ENCODE data around the gene GPR17. TPM values are rescaled to one million over a fixed set of nuclear protein-coding genes. Genes with fewer than 3 reads are reported as not detected.

The GPR17 gene
- total and polyA plus RNA-seq, 2 donors (not counting 1 experiment from before 2014, with no cell fraction given): 0.06 TPM; not detected in 1

GRCh38 chr2:127658146-127658545, 12.2 kb downstream of the GPR17 start:
- DNase-seq: no peak
- H3K4me1 ChIP-seq (ENCODE audit: control insufficient read depth in 2 of 2, insufficient read depth in 2 of 2, low read length in 2 of 2): peaks cover 0 to 11% of the 10 kb centered on the region in 2 donors
- no peak overlapping the region for H3K27ac Mint-ChIP-seq
- ChIA-PET POLR2A (no interaction called here), CTCF (interaction anchor here (1.4 kb wide), 1 partner anchor 8 kb away, joined by 3 read pairs; no protein-coding TSS in a partner anchor)
- H3K9me3 ChIP-seq (ENCODE audit: control extremely low read depth in 1 of 3, control insufficient read depth in 2 of 3, insufficient read depth in 1 of 3, low read length in 2 of 3): peaks cover 0 to 15% (median 0%) of the 10 kb centered on the region in 3 donors
- TF ChIP-seq CTCF (IDR thresholded peaks at IDR 0.05): no peak
- TF ChIP-seq EZH2 (IDR thresholded peaks at IDR 0.05; ENCODE audit: borderline replicate concordance, insufficient read depth, low read depth, low read length, poor library complexity, severe bottlenecking): no peak
- no peak overlapping the region for H3K4me3 Mint-ChIP-seq
- no peak for ATAC-seq (ENCODE audit: low read depth)
- H3K36me3 ChIP-seq (replicated peaks in 1 of 2; ENCODE audit: control extremely low read depth in 1 of 2, control insufficient read depth in 1 of 2, extremely low read depth in 1 of 2, insufficient read depth in 2 of 2, low read length in 1 of 2): no peaks in the 10 kb centered on the region
- no peak overlapping the region for H3K4me3 ChIP-seq (ENCODE audit: control extremely low read depth in 1 of 5, extremely low read depth in 1 of 5, insufficient read depth in 1 of 5, low read depth in 2 of 5, low read length in 4 of 5)
- H3K9me3 Mint-ChIP-seq (ENCODE audit: insufficient read depth): no peaks in the 10 kb centered on the region
- peaks cover 10% of the 10 kb centered on the region for H3K4me1 Mint-ChIP-seq
- H4K20me1 ChIP-seq (ENCODE audit: control insufficient read depth, insufficient read depth, low read length, poor library complexity, severe bottlenecking): no peaks in the 10 kb centered on the region
- H3K9ac ChIP-seq (ENCODE audit: low read length): no peak overlapping the region
- no peak overlapping the region for H3K4me2 ChIP-seq (replicated peaks; ENCODE audit: low read depth, low read length, poor library complexity, severe bottlenecking)
- peaks cover 18% of the 10 kb centered on the region for H3K27me3 Mint-ChIP-seq
- 100% methylated on average over 2 of the region's 6 CpGs for WGBS (ENCODE audit: insufficient coverage)
- H3K79me2 ChIP-seq (ENCODE audit: control insufficient read depth, insufficient read depth, low read length): no peaks in the 10 kb centered on the region
- intact Hi-C loops (cut with micrococcal nuclease): no loop called here
- H3K27ac ChIP-seq (ENCODE audit: low read length in 2 of 2): no peak overlapping the region
- H2AFZ ChIP-seq (ENCODE audit: insufficient read depth, low read depth, low read length, poor library complexity, severe bottlenecking): no peak overlapping the region
- peaks cover 0 to 12% (median 6%) of the 10 kb centered on the region in 4 experiments for H3K27me3 ChIP-seq (replicated peaks in 1 of 4; ENCODE audit: control extremely low read depth in 1 of 4, control insufficient read depth in 3 of 4, insufficient read depth in 4 of 4, low read length in 3 of 4)

GRCh38 chr2:127658641-127659407, 12.9 kb downstream of the GPR17 start:
- ChIA-PET POLR2A (no interaction called here), CTCF (interaction anchor here (1.4 kb wide), 1 partner anchor 9 kb away, joined by 3 read pairs; no protein-coding TSS in a partner anchor)
- H3K79me2 ChIP-seq (ENCODE audit: control insufficient read depth, insufficient read depth, low read length): no peaks in the 10 kb centered on the region
- ATAC-seq (ENCODE audit: low read depth): no peak
- H3K27ac ChIP-seq (ENCODE audit: low read length in 2 of 2): no peak overlapping the region
- H3K9me3 ChIP-seq (ENCODE audit: control extremely low read depth in 1 of 3, control insufficient read depth in 2 of 3, insufficient read depth in 1 of 3, low read length in 2 of 3): peaks cover 0 to 15% (median 0%) of the 10 kb centered on the region in 3 donors
- no peaks in the 10 kb centered on the region for H3K9me3 Mint-ChIP-seq (ENCODE audit: insufficient read depth)
- H3K4me3 Mint-ChIP-seq: no peak overlapping the region
- H3K9ac ChIP-seq (ENCODE audit: low read length): no peak overlapping the region
- H3K27me3 Mint-ChIP-seq: peaks cover 25% of the 10 kb centered on the region
- H2AFZ ChIP-seq (ENCODE audit: insufficient read depth, low read depth, low read length, poor library complexity, severe bottlenecking): no peak overlapping the region
- H3K4me3 ChIP-seq (ENCODE audit: control extremely low read depth in 1 of 5, extremely low read depth in 1 of 5, insufficient read depth in 1 of 5, low read depth in 2 of 5, low read length in 4 of 5): no peak overlapping the region
- H4K20me1 ChIP-seq (ENCODE audit: control insufficient read depth, insufficient read depth, low read length, poor library complexity, severe bottlenecking): no peaks in the 10 kb centered on the region
- no peak overlapping the region for H3K4me2 ChIP-seq (replicated peaks; ENCODE audit: low read depth, low read length, poor library complexity, severe bottlenecking)
- peaks cover 0 to 19% (median 9%) of the 10 kb centered on the region in 4 experiments for H3K27me3 ChIP-seq (replicated peaks in 1 of 4; ENCODE audit: control extremely low read depth in 1 of 4, control insufficient read depth in 3 of 4, insufficient read depth in 4 of 4, low read length in 3 of 4)
- no peak overlapping the region for H3K27ac Mint-ChIP-seq
- H3K4me1 Mint-ChIP-seq: peaks cover 9% of the 10 kb centered on the region
- H3K36me3 ChIP-seq (replicated peaks in 1 of 2; ENCODE audit: control extremely low read depth in 1 of 2, control insufficient read depth in 1 of 2, extremely low read depth in 1 of 2, insufficient read depth in 2 of 2, low read length in 1 of 2): no peaks in the 10 kb centered on the region
- 96% methylated on average over 19 of the region's 20 CpGs for WGBS (ENCODE audit: insufficient coverage)
- TF ChIP-seq EZH2 (IDR thresholded peaks at IDR 0.05; ENCODE audit: borderline replicate concordance, insufficient read depth, low read depth, low read length, poor library complexity, severe bottlenecking): no peak
- no peak for TF ChIP-seq CTCF (IDR thresholded peaks at IDR 0.05)
- intact Hi-C loops (cut with micrococcal nuclease): no loop called here
- no peak for DNase-seq
- peaks cover 0 to 7% of the 10 kb centered on the region in 2 donors for H3K4me1 ChIP-seq (ENCODE audit: control insufficient read depth in 2 of 2, insufficient read depth in 2 of 2, low read length in 2 of 2)

Measured in B cell (primary cell).